ENCODE results near the gene SELENBP1. TPM values are rescaled to one million over a fixed set of nuclear protein-coding genes. Genes with fewer than 3 reads are reported as not detected.

The SELENBP1 gene
- total and polyA plus RNA-seq, 2 of the 13 experiments (the other 11 are each of a cell fraction or from before 2014, with no cell fraction given): 27.8 to 29.0 TPM

- ChIA-PET POLR2A (interaction anchor here (0.9 to 2.5 kb wide), 11 partner anchors 9 to 214 kb away, joined by 3 to 21 read pairs (median 7); partner anchors contain the start of genes SELENBP1, TUFT1 and VPS72), CTCF (ENCODE audit: low intra/inter-chr PET ratio, low total read pairs) (no interaction called here)
- ATAC-seq: peak; percentile 15
- Histone ChIP-seq H3K27me3 (ENCODE audit: control insufficient read depth in 1 of 2, insufficient read depth in 2 of 2, low read length in 2 of 2) (no peaks in the 10 kb centered on the region; a peak in 1 of 5 replicates), H3K79me2 (ENCODE audit: insufficient read depth, low read length) (peaks cover 18% of the 10 kb centered on the region), H3K4me1 (ENCODE audit: insufficient read depth, low read length) (peaks cover 33% of the 10 kb centered on the region), H3K9ac (ENCODE audit: insufficient read depth, low read depth, low read length) (peak overlapping the region; percentile 87), H4K20me1 (ENCODE audit: insufficient read depth, low read length) (no peaks in the 10 kb centered on the region), H2AFZ (ENCODE audit: low read length) (no peak overlapping the region), H3K9me3 (ENCODE audit: low read length) (no peaks in the 10 kb centered on the region), H3K36me3 (replicated peaks in 1 of 2; ENCODE audit: control insufficient read depth in 1 of 2, insufficient read depth in 2 of 2, low read length in 2 of 2) (peaks cover 3 to 5% of the 10 kb centered on the region in 2 experiments; a peak in 3 of 5 replicates), H3K27ac (ENCODE audit: extremely low read length, insufficient read depth, low read length) (peak overlapping the region; percentile 93), H3K4me3 (replicated peaks in 1 of 3; ENCODE audit: insufficient read depth in 1 of 3, low read depth in 2 of 3, low read length in 3 of 3) (peak overlapping the region; percentile 78 to 82 (median 79)), H3K4me2 (ENCODE audit: low read depth, low read length) (peak overlapping the region; percentile 92)
- WGBS (ENCODE audit: low lambda C conversion rate): under 1% methylated on average over 11 of the region's 12 CpGs
- in situ Hi-C loops (cut with HindIII; ENCODE audit: extremely low pct_ligation_motif_present, low pct_unique_long_range_greater_than_20kb): no loop called here
- no peak for DNase-seq (ENCODE audit: low spot score)
- FAIRE-seq: no peak
- intact Hi-C loops (cut with micrococcal nuclease; ENCODE audit: unreplicated experiment): loop anchor here (1.0 kb wide), 1 partner anchor 45 kb away; no protein-coding TSS in a partner anchor
- no peak for TF ChIP-seq ZNF772 (CRISPR knock-in tag; IDR thresholded peaks at IDR 0.05)
- no peak for TF ChIP-seq PHF20 (CRISPR knock-in tag; IDR thresholded peaks at IDR 0.05)
- peak; percentile 48; the same call in 1 of the 2 replicates for TF ChIP-seq SNAI1 (CRISPR knock-in tag; IDR thresholded peaks at IDR 0.05; ENCODE audit: borderline replicate concordance)
- TF ChIP-seq ZNF318 (CRISPR knock-in tag; IDR thresholded peaks at IDR 0.05): no peak
- 0 out of 2 replicates have a peak, but pooled peaks have one; percentile 11 for TF ChIP-seq HES4 (CRISPR knock-in tag; IDR thresholded peaks at IDR 0.05; ENCODE audit: borderline replicate concordance)
- 0 out of 2 replicates have a peak, but pooled peaks have one; percentile 12 for TF ChIP-seq PAX8 (CRISPR knock-in tag; IDR thresholded peaks at IDR 0.05; ENCODE audit: borderline replicate concordance)
- TF ChIP-seq FOXA1 (IDR thresholded peaks at IDR 0.05): no peak
- TF ChIP-seq FOXA1 (CRISPR knock-in tag; IDR thresholded peaks at IDR 0.05): no peak
- no peak for TF ChIP-seq HNF4G (IDR thresholded peaks at IDR 0.05; ENCODE audit: borderline replicate concordance, low read depth, low read length)
- TF ChIP-seq HNF4G (CRISPR knock-in tag; IDR thresholded peaks at IDR 0.05; ENCODE audit: borderline replicate concordance, low read depth): no peak
- TF ChIP-seq ZNF513 (CRISPR knock-in tag; conservative IDR thresholded peaks at IDR 0.05): no peak
- no peak for TF ChIP-seq PLRG1 (conservative IDR thresholded peaks at IDR 0.05)
- no peak for TF ChIP-seq MTERF4 (CRISPR knock-in tag; IDR thresholded peaks at IDR 0.05)
- TF ChIP-seq SIN3A (IDR thresholded peaks at IDR 0.05; ENCODE audit: borderline replicate concordance, low read depth, low read length): peak; percentile 26; the same call in 1 of the 2 replicates
- no TSS peak for BruUV-seq (replicated peaks)
These were observed 45.8 kb downstream of the SELENBP1 start for GRCh38 chr1:151326619-151327222.
